ENCODE measurements around the gene PTOV1.

The PTOV1 gene

DNA sequence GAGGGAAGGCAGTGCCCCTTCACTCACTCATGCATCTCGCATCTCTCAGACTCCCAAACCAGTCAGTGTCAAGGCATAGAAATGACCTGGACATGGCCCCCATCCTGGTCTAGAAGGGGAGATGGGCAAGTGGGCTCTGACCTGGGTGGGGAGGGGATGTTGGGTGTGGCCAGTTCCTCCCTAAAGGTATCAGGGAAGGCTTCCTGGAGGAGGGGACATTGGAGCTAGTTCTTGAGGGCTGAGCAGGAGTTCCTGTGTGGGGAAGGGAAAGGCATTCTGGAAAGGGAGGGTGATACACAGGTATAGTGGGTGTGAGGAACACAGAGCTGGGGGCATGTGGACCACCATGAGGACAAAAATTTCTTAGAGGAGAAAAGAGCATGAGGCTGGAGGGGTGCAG lies 41.8 kb downstream of the PTOV1 start:
- DNase-seq, result no peak

- DNase-seq, result no peak
These were observed 43.2 kb downstream of the PTOV1 start for GRCh38 chr19:49894011-49894664.

DNA sequence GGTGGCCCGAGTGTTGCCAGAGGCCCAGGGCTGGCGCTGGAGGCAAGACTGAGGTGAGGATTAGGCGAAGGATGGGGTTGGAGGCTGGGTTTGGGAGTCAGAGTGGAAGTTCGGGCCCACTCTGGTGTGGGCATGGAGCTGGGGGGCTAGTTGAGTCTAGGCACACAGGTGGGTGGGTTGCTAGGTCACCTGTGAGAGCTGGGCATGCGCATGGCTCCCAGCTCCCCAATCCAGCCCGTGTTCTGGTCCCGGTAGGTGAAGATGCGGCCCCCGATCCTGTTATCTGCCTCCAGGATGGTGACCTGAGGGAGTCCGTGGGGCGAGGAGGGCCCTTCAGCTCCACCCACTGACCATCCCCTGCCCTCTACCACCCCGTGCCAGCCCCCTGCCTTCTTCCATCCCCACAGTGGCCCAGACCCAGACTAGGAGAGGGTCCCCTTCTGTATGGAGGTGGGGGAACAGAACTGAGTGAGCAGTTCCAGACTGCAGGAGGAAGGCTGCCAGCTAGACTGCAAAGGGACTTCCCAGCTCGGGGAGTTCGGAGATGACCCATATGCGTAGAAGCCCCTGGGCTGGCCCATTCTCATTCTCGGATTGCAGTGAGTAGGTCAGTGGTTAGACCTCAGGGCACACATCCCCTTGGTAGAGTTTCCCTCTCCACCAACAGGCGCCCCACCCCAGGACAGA lies 44.1 kb downstream of the PTOV1 start:
- DNase-seq, result peak; percentile 61

DNA sequence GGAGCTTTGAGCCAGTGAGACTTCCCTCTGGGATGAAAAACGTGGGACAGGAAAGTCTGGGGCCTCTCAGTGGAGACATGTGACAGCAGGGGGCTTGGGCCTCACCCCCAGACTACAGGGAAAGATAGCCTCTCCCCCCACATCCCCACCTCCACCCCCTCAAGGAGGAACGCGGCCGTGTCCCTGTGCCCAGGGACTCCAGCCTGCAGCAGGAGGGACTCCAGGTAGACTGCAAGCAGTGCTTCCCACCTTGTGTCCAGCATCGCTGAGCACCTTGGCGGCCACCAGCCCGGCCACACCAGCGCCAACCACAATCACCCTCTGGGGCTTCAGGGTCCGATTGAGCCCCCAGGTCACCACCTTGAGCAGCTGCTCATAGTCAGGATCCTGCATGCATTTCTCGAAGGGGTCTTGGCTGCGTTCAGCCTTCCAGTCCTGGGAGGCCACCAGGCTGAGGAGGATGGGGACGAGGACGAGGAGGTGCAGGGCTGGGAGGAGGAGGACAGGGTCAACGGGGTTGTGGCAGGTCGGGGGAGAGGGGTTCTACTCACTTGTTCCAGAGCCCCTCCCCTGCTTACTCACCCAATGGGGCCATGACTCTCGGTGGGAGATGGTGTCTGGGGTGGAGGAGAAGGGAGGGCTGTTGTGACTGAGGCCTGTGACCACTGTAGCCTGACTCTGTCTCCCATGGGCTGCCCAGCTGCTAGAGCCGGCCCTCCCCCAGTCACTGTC lies 44.8 kb downstream of the PTOV1 start:
- no peak for DNase-seq

DNA sequence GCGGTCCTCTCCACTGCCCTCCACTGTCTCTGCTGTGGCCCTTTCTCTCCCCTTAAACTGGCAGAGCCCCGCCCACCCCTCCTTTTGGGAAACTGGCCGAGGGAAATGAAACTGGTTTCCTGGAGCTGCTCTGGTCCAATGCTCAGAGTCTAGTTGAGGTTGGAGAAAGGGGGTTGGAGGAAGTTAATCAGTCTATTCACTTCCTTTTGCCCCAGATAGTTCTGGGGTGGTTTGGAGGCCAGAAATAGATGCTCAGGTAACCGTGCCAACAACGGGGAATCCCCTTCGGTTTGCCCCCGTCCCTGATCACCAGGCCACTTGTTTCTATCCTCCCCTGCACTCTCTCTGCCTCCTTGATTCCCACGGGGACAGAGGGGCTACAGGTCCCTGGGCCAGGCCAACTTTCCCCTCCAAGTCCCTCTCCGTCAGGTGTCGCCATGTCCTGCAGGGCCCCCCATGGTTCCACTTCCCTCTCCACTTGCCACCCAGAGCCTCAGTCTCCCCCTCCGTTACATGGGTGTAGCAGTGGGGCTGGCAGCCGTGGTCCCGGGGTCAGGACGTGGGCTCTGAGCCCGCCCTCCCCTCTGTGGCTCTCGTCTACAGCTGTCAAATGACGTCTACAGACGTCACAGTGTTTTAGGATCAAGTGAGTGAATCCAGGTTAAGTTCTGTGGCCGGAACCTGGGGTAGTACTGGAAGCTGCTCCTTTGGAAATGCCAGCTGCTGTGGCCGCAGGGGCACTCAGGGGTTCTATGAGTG lies 46.1 kb downstream of the PTOV1 start, which contains the start of gene IL4I1:
Gene IL4I1 (minus strand): TSS at position 25 of the 759 bp plus-strand sequence. CDS start 727 bp downstream, outside the sequence.
- DNase-seq, result peak; percentile 66

DNA sequence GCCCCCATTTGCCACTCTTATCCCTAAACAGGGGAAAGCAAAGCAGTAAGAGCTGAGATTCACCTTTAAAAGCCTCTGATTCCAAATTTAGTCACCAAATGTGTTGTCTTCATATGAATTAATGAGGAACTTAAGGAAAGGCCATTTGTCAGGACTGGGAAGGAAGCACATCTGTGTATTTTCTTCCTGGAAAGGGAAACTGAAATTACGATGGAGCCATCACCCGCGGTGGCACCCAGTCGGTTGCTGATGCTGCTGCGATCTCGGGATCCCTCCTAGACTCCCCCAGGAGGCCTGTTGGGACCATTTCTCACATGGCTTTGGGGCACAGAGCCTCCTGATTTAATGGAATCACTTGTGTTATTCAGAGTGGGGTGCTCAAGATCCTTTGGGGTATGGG lies 53.2 kb downstream of the PTOV1 start:
- DNase-seq, result no peak

DNA sequence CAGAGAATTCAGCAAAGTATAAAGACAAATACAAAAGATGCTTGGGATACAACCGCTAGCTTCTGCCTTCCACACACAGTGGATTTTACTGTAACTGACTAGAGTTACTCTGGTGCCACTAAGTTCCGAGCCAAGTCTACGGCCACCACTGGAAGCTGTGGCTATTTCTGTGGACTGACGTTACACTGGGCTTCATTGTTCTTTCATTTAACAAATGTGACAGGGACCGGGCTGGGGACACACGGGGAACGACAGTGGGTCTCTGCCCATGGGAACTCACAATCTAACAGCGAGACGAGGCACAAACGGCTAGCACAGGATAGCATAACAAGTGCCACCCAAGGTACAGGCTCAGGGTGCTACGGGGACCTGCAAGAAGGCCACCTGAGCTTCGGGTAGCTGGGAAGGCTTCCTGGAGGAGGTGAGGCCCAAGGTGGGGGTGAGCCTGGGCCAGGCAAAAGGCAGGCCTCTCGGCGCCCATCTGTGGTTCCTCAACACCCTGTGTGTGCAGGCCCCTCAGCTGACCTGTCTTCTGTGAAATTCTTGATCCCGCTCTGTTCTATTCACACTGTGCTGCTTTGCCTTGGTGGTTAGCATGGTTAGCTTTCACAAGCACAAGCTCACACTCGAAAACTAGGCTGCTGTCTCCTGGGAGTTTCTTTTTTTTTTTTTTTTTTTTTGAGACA lies 56.1 kb downstream of the PTOV1 start:
- no peak for DNase-seq

DNA sequence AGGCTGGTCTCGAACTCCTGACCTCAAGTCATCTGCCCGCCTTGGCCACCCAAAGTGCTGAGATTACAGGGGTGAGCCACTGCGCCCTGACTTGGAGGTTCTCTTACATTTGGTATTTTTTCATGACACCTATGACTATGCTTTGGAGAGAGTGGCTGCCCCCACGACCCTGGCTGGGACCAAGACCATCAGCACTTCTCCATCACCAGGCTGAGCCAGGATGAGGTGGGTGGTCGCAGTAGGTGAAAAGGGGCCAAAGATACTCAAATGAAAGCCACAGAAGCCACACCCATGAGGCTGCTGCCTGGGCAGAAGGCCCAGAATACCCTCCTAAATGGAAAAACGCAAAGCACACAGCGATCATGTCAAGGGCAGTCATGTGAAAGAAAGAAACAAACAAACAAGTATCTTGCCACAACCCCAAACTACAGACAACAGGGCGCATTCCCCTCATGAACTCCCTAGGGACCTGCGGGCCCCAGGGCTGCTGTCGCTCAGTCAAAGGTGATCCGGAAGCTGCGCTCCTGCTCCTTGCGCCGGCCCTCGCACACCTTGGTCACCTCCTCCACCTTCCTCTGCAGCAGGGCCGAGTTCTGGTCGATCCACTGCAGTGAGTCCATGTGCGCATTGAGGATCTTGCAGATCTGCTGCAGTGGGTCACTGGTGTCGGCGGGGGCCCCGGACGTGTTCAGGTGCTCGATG lies 56.9 kb downstream of the PTOV1 start:
- no peak for DNase-seq

GRCh38 chr19:49908480-49909420 lies 57.8 kb downstream of the PTOV1 start:
- DNase-seq, result no peak

- DNase-seq, result no peak
These were observed 59.2 kb downstream of the PTOV1 start for GRCh38 chr19:49910179-49910578.
